BE2C (cell line): Measurements from ENCODE around the gene BATF.

Experiments used
- DNase-seq: peaks from one replicate; pipeline ENCODE4 v3.0.0-alpha.2; 2020
- H3K27me3 ChIP-seq: fragments of 250-450 bp; sonication (Bioruptor Pico); 2 replicates; pipeline ENCODE4 v1.5.1; 2020; ENCODE audit warnings: mild to moderate bottlenecking
- H3K36me3 ChIP-seq: fragments of 250-450 bp; sonication (Bioruptor Pico); 2 replicates; pipeline ENCODE4 v1.5.1; 2020; ENCODE audit warnings: mild to moderate bottlenecking
- H3K4me1 ChIP-seq: fragments of 250-450 bp; sonication (Bioruptor Pico); 2 replicates; pipeline ENCODE4 v1.5.1; 2020
- H3K4me3 ChIP-seq: 2 replicates; pipeline ENCODE4 v1.5.1; 2011; ENCODE audit warnings: low read depth, low read length
- H3K9me3 ChIP-seq: fragments of 250-450 bp; sonication (Bioruptor Pico); 2 replicates; pipeline ENCODE4 v1.5.1; 2020
- TF ChIP-seq, protein P1 (sequence below): IDR thresholded peaks from 2 replicates; pipeline ENCODE4 v1.5.1; 2012; ENCODE audit warnings: mild to moderate bottlenecking, low read depth, low read length

BATF gene

DNA sequence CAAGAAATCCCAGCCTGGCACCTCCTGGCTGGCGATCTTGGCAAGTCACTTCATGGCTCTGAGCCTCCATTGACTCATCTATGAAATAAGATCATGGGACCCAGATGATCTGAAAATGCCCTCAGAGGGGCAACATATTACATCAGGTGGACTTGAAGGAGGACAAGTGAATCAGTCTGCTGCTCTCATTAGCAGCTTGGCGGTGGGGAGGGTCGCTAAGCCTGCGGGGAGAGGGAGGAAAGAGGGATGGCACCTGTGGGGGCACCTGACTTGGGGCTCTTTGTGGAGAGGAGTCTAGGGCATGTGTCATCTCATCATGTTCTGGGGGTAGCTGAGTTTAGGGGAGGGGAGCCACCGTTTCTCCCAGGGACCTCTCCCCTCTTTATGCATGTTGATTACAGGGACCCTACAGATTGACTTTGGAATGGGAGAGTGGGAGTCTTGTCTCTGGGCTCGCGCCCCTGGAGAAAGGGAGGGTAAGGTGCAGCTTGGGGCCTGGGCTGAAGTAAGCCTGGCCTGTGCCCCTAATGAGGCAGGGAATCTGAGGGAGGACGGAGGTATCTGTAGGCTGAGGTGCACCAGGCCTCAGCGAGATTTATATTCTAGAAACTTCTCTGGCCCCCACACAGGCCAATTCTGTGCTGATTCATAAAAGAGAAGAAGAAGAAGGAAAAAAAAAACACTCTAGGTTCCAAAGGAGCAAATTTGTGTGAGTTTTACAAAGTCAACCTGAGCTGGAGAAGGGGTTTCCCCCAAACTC, 29.3 kb upstream of the BATF start:
- no peak for DNase-seq
- TF ChIP-seq, protein P1, sequence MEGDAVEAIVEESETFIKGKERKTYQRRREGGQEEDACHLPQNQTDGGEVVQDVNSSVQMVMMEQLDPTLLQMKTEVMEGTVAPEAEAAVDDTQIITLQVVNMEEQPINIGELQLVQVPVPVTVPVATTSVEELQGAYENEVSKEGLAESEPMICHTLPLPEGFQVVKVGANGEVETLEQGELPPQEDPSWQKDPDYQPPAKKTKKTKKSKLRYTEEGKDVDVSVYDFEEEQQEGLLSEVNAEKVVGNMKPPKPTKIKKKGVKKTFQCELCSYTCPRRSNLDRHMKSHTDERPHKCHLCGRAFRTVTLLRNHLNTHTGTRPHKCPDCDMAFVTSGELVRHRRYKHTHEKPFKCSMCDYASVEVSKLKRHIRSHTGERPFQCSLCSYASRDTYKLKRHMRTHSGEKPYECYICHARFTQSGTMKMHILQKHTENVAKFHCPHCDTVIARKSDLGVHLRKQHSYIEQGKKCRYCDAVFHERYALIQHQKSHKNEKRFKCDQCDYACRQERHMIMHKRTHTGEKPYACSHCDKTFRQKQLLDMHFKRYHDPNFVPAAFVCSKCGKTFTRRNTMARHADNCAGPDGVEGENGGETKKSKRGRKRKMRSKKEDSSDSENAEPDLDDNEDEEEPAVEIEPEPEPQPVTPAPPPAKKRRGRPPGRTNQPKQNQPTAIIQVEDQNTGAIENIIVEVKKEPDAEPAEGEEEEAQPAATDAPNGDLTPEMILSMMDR = no peak
- no peaks in the 10 kb centered on the region for H3K27me3 ChIP-seq
- no peaks in the 10 kb centered on the region for H3K4me1 ChIP-seq
- no peak overlapping the region for H3K4me3 ChIP-seq
- H3K36me3 ChIP-seq = no peaks in the 10 kb centered on the region
- H3K9me3 ChIP-seq = no peaks in the 10 kb centered on the region

DNA sequence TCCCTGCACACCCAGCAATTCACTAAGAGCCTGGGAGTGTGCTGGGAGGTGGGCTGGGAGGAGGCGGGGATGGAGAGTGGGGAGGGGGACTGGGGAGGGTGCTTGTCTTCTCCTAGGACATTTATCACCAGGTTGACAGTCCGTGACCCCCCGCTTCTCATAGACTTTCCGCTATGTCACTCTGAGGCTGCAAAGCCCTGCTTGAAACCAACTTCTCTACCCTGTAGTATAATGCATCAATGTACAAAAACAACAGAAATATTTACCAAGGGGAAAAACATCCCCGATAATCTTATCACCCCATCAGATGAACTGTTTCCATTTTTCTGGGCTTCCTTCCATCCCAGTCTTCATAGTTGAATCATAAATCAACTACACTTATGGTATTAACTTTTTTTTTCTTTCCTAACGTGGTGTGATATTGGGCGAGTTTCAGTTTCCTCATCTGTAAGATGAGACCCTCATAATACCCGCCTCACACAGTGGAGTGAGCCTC, 28.6 kb upstream of the BATF start:
- TF ChIP-seq, protein P1 = no peak
- no peak for DNase-seq
- no peaks in the 10 kb centered on the region for H3K27me3 ChIP-seq
- no peaks in the 10 kb centered on the region for H3K9me3 ChIP-seq
- no peaks in the 10 kb centered on the region for H3K36me3 ChIP-seq
- no peak overlapping the region for H3K4me3 ChIP-seq
- H3K4me1 ChIP-seq = no peaks in the 10 kb centered on the region

DNA sequence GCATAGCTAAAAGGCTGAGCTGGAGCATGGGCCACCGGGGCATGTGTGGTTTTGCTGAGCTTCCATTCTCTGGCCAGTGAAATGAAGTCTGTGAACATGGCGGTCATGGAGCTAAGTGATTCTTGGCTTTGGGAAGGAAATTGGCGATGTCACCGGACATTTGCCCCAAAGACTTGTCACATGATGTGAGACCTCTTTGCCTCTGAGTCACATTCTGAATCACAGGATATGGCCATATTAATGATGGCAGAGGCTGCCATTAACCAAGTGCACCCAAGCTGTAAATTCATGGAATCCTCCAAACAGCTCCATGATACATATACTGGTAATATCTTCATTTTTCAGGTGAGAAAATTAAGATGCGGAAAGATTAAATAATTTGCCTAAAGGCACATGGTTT, 27.4 kb upstream of the BATF start:
- H3K9me3 ChIP-seq = no peaks in the 10 kb centered on the region
- H3K4me3 ChIP-seq = no peak overlapping the region
- H3K27me3 ChIP-seq = no peaks in the 10 kb centered on the region
- H3K4me1 ChIP-seq = no peaks in the 10 kb centered on the region
- no peak for DNase-seq
- H3K36me3 ChIP-seq = no peaks in the 10 kb centered on the region
- TF ChIP-seq, protein P1 = no peak

DNA sequence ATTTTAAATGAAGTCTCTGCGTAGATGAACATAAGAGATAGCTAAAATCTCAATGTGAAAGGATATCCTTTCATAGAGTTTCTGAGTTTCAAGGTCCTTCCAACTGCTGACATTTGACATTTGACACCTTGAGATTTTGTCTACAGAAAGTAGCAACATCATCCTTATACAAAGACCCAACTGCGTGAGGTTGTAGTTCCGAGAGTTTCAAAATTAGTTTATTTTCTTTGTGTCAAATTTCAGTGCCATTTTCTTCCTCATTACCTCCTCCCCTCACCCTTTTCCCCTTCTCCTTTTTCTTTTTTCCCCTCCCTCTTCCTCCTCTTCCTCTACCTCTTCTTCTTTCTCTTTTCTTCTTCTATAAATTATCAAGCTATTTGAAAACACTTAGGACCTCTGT, 26.9 kb upstream of the BATF start:
- Histone ChIP-seq H3K4me3 (no peak overlapping the region), H3K9me3 (no peaks in the 10 kb centered on the region), H3K36me3 (no peaks in the 10 kb centered on the region), H3K27me3 (no peaks in the 10 kb centered on the region), H3K4me1 (no peaks in the 10 kb centered on the region)
- TF ChIP-seq, protein P1 = no peak
- DNase-seq = no peak

DNA sequence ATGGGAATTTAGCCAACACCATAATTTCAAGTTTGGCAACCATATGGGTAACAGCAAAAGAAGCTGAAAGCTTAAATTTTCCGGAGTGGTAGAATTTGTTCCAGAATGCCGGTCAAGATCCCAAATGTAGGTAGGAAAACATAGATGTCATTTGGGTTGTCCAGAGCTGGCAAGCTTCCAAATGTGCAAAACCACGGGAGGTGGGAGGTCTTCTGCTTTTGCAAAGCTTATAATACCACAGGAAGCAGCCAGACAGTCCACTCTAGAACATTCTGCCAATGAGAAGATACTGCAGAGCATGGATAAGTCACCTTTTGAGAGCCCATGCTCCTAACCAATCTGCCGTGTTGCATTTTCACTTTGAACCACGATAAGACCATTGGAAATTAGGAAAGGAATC, 26.4 kb upstream of the BATF start:
- Histone ChIP-seq H3K4me1 (no peaks in the 10 kb centered on the region), H3K27me3 (no peaks in the 10 kb centered on the region), H3K36me3 (no peaks in the 10 kb centered on the region), H3K4me3 (no peak overlapping the region), H3K9me3 (no peaks in the 10 kb centered on the region)
- DNase-seq = no peak
- TF ChIP-seq, protein P1 = no peak

DNA sequence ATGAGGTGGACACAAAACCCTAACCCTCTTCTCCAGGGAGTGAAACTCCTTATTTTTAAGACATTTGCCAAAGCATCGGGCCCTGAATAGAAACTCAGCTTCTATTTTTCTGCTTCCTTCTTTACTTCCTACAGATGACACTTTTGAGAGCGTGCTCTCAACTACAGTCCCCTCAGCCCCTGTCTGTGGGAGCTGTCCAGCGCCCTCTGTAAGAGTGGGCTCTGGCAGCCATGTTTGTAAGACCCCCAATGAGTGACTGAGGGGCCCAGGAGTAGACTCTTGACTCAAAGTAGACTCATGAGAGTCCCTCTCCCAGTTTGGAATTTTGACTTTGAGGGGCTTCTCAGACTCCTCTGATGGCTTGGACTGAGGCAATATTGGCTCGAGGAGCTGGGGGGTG, 25.5 kb upstream of the BATF start:
- no peak overlapping the region for H3K4me3 ChIP-seq
- H3K9me3 ChIP-seq = no peaks in the 10 kb centered on the region
- H3K4me1 ChIP-seq = no peaks in the 10 kb centered on the region
- TF ChIP-seq, protein P1 = no peak
- DNase-seq = no peak
- H3K36me3 ChIP-seq = no peaks in the 10 kb centered on the region
- H3K27me3 ChIP-seq = no peaks in the 10 kb centered on the region
